GM18867 (cell line): ENCODE results near the gene CBLN3.

Experiments
- ATAC-seq: cut with Tn5 transposase; IDR thresholded peaks from one replicate; pipeline ENCODE4 v1.9.1; 2021; ENCODE audit warnings: mild to moderate bottlenecking, moderate library complexity; ENCODE audit not compliant: unreplicated experiment

CBLN3 gene

DNA sequence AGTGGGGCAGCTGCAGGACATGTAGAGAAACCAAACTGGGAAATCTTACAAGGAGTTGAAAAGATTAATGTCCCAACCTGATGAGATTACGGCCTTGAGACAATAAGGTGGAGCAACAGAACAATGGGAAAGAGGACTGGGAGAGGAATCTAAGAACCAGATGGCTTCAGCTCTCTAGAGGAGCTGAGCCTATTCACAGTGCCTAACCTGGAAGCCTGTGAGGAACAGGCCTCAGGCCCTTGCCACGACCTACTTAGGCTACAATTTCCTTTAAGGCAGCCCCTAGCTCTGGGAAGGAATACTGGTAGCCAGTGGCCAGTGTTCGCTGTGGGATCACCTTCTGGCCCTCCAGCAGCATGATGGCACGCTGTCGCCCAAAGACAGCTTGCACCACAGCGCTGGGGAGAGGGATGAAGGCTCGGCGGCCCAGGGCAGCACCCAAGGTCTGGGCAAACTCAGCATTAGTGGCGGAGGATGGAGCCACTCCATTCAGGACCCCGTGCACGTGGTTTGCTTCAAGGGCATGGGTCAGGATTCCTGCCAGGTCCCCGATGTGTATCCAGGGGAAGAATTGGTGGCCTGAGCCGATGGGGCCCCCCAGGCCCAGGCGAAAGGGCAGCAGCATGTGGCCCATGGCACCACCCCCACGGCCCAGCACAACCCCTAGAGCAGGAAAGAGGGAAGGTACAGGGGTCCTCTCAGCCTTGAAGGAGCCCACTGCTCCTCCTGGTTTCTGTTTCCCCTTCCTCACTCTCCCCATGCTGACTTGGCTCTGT, 10.6 kb upstream of the CBLN3 start:
- ATAC-seq = no peak

DNA sequence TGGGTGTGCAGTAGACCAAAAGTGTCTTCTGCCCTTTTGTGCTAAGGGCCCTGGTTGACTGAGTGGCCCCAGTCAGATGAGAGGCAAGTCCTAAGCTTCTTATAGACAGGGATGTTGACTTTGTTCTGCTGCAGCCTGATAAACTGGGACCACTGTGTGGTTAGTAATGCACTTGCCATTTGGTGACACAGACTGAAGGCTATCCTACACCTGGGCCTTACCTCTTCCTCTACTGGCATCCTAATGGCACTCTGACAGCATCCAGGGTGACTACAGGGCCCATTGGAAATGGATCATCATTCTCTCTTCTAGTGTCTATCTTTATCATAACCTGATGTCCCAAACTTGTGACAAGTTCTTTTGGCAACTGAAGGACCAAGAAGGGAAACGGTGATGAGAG, 9.8 kb upstream of the CBLN3 start:
- ATAC-seq = no peak

GRCh38 chr14:24438223-24439097, 9.0 kb upstream of the CBLN3 start:
- no peak for ATAC-seq

DNA sequence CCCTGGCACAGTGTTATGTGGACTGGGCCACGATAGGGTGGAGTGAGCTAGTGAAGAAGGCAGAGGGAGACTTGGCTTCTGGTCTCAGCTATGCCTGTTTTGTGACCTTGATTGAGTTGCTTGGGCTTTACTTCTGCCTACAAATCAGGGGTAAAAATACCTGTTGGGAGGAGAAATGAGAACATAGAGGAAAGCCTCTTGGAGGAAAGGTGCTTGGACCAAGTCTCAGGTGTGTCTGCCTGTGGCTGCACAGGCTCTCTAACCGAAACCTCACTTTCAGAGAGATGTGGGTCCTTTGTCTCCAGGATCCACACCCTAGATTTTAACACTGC, 8.2 kb upstream of the CBLN3 start:
- no peak for ATAC-seq

DNA sequence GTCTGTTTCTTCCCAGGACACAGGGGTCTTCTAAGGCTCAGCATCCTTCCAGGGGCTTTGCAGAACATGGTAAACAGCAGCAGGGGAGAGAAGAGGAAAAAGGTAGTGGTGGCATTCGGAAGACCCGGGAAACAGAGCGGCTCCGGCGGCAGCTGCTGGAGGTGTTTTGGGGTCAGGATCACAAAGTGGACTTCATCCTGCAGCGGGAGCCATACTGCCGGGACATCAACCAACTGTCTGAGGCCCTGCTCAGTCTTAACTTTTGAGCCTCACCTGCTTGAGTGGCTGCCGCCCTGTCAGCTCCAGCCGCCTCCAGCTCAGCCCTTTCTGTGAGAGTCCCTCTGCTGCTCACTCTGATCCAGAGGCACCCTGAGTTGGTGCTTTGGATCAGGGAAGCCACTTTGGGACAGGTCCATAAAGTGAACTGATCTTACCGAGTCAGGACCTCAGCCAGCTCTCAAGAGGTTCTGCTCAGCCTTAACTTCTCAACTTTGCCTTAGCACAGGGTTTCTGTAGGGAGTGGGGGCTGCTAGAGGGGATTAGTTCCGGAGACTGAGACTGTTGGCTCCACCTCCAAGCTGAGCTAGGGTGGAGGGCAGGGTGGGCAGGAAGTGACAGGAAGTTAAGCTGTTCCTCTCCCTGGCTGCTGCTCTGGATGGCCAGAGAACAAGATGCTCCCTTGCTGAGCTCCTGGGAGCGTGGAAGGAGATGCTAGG, 7.7 kb upstream of the CBLN3 start:
- no peak for ATAC-seq

- peak; percentile 46 for ATAC-seq
Observed at GRCh38 chr14:24436355-24437019, 7.0 kb upstream of the CBLN3 start.

GRCh38 chr14:24435998-24436354, 6.5 kb upstream of the CBLN3 start:
- no peak for ATAC-seq

DNA sequence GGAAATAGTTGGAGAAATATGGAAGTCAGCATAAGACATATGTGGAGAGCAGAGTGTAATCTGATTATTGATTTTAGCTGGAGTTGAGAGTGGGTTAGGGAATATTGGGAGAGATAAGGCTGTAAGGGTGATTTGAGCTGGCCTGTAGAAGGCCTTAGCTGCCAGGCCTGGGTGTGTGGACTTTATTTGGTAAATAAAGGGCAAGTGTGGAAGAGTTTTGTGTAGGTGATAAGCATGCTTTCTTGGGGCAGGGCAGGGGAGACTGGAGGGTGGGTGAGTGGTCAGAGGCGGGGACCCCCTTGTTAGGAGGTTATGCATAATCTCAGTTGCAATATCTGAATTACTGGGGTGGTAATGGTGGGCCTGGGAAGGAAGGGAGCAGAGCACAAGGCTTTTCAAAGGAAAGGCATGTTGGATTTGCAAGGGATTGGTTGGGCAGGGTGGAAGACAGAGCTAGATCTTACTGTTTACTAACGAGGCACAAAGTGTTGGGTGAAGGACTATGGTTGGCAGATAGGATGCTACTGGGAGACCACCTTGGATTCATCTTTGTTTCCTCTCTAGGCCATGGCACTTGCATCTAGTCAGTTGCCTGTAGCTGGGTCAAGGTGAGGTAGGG, 5.8 kb upstream of the CBLN3 start:
- no peak for ATAC-seq

DNA sequence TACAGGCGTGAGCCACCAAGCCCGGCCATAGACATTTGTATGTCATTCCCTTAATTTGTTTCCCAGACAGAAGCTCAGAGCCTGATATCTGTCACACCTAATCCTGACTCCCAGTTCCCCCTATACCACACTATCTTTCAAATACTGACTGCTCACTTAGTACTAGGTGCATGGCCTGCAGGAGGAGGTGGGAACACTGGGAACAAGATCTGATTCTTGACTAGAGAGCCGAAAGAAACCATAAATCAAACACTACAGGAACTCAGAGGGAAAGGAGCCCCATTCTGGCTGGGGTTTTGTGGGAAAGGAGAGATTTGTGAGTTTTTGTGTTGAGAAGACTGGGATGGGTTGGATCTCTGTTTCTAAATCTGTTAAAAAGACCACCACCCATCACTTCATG, 5.2 kb upstream of the CBLN3 start:
- no peak for ATAC-seq

- no peak for ATAC-seq
Observed at GRCh38 chr14:24434036-24434435, 4.6 kb upstream of the CBLN3 start.

GRCh38 chr14:24432259-24433131, 3.0 kb upstream of the CBLN3 start:
- no peak for ATAC-seq

DNA sequence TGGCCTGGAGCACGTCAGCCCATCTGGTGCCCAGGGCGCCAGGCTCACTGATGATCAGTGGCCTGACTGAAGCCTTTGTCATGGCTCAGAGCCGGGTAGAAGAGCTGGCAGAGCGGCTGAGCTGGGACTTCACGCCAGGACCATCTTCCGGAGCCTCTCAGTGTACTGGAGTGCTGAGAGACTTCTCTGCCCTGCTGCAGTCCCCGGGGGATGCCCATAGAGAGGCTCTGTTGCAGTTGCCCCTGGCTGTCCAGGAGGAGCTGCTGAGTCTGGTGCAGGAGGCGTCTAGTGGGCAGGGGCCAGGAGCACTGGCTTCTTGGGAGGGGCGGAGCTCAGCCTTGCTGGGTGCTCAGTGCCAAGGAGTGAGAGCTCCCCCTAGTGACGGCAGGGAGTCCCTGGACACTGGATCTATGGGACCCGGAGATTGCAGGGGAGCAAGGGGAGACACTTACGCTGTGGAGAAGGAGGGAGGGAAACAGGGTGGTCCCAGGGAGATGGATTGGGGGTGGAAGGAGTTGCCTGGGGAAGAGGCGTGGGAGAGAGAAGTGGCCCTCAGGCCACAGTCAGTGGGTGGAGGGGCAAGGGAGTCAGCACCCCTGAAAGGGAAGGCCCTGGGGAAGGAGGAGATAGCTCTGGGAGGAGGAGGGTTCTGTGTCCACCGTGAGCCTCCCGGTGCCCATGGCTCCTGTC, 2.2 kb upstream of the CBLN3 start:
- peak; percentile 55 for ATAC-seq

DNA sequence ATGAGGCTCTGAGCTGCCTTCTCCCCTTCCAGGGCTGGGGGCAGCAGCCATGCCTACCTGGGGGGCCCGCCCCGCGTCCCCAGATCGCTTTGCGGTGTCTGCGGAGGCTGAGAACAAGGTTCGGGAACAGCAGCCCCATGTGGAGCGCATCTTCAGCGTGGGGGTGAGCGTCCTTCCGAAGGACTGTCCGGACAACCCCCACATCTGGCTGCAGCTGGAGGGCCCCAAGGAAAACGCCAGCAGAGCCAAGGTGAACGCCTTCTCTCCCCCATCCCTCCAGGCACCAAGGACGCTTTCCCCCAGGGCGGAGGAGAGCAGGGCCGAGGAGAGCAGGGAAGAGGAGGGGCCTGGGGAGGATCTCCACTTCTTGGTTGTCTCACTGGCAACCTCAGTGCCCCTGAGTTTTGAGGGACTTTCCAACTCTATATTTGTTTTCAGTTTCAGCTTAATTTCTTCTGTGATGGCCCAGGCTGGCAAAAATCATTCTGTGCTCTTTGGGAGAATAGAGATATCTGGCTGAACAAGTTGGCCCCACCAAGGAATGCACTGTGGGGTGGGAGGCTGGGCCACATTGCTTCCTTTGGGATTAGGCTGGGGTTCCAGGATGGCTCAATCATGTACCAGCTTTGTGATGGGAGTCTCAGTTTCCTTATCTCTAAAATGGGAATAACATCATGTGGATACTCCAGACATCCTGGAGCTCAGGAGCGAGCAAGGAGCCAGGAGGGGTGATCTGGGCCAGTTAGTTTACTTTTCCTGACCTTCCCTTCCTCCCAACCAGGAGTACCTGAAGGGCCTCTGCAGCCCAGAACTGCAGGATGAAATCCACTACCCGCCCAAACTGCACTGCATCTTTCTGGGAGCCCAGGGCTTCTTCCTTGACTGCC, 1.5 kb upstream of the CBLN3 start:
- peak; percentile 34 for ATAC-seq

DNA sequence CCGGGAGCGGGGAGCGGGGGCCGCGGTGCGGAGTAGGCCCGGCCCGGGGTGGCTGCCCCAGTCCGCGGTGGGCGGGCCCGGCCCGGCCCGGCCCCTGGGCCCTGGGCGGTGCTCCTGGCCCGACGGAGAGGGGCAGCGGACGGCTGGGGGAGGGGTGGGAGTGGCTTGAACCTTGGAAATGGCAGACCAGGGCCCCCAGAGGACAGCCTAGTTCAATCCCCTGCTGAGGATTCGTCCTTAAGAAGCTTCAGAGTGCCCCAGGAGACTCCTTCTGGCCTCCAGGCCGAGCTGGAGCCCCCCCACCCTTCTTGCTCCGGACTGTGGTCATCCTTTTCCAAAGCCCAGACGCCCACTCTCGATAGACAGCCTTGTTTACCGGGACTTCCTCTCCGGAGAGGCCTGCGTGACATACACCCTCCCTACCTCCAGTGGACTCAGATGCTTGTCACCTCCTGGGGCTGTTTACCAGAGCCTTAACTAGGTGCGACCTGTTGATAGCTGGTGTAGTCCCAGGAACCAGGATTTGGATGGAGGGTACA, 744 bp upstream of the CBLN3 start:
- ATAC-seq = peak; percentile 62

DNA sequence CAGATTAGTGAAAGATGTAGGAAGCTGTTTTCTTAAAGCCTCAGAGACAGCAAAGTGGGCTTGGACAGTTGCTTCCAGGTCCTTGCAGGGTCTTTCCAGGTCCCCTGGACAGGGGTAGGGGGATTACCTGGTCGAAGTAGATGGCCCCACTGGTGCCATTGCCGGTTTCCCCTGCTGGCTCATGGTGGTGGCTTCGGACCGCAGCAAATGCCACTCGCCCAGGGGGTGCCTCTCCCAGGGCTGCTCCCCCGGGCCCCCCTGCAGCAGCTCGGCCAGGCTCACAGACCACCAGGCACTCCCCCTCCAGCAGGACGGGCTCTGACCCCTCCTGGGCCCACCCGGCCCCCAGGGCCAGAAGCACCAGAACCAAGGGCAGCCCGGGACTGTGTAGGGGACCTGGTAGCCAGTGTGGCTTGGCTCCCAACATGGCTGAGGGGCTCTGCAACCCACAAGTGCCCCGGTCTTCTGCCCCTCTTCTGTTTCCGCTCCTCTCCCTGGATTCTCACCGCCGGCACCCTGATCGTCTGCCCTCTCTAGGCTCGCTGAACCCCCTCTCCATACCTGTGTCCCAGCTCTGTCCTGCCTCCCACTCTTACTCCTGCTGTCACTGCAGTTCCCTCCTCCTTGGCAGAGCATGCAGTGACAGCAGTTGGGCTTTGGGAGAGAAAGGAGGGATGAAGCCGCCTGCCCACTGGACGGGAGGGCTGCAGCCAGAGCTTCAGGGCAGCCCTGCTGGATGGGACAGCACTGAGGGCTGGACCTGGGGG, 657 bp downstream of the CBLN3 start:
- no peak for ATAC-seq

DNA sequence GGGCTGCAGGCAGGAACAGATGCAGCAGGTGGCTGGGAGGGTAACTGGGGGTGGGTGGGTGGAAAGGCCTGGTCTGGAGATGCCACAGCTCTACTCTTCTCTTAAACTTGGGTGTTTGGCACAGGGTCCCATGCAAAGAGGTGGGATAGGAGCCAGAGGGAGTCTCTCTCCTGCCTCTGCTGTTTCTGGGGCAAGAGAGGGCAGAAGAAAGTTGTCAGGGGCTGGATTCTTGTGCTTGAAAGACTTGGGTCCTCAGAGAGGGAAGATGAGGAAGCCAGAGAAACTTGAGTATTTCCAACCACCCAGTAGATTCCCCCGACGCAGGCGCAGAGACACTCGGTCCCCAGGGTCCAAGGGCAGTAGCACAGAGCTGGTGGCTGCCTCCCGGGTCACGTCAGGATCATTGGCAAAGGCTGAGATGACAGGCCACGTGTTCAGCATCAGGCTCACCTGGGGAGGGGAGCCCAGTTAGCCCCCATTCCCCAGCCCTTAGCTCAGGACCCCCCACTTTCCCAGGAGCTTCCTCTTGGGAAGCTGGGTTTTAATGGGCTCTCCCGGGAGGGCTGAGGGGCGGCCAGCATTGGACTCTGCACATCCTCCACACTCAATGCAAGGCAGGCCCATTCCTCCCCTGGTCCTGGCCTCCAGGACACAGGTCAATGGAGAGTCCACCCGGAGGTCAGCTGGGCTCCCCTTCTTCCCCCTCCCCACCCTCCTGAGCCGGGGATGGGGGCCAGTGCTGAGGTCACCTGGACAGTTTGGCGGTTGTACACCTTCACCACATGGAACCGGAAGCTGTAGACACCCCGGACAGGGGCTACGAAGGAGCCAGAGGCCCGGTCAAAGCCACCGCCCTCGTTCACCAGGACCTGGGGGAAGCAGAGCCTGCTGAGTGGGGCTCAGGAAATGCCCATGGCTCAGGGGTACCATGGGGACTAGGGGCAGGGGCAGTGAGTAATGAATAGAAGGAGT, 1.6 kb downstream of the CBLN3 start:
- no peak for ATAC-seq
